Bronchial smooth muscle cell (primary cell): ENCODE data around the gene TPTE. TPM values are rescaled to one million over a fixed set of nuclear protein-coding genes. Genes with fewer than 3 reads are reported as not detected.

Source experiments
- total RNA-seq: library from RNA; depleted of rRNA; stranded (reverse); fragments of >200 nt; gene quantifications from 2 replicates; pipeline ENCODE4 v1.2.1, GENCODE V29; 2014

Gene TPTE
- not detected in 2 replicates for total RNA-seq

GRCh38 chr21:10521091-10521598, at the start of gene TPTE:
Gene TPTE (plus strand): TSS chr21:10521583. CDS start chr21:10538724, 17,141 bp downstream.

